Spleen (tissue), 7 donors: Measurements from ENCODE around the gene SLC19A2.

Experiments
- POLR2A ChIP-seq, 3 donors: fragments of 450-650 bp; IDR thresholded peaks; one replicate each; pipeline ENCODE4 v1.5.1; 2017; ENCODE audit warnings: antibody characterized with exemption in 3 of 3, mild to moderate bottlenecking in 1 of 3
- POLR2AphosphoS5 ChIP-seq, 3 donors: sonication (generic); formaldehyde crosslinking; IDR thresholded peaks; one replicate each; pipeline ENCODE4 v1.5.1; 2017; ENCODE audit warnings: antibody characterized with exemption in 3 of 3
- TF ChIP-seq, protein P1 (sequence below), 11 experiments: fragments of 200-600 bp in 7 of 11; fragments of 450-650 bp in 4 of 11; sonication (generic) in 4 of 11; IDR thresholded peaks in 8 of 11; conservative IDR thresholded peaks in 3 of 11; 1 replicate in 7 of 11; 2 replicates in 4 of 11; pipeline versions ENCODE4 v1.4.0 to v1.8.0; 2016 to 2021; ENCODE audit warnings: antibody characterized with exemption in 11 of 11, inconsistent platforms in 4 of 11, mild to moderate bottlenecking in 1 of 11
- donor health status: DM: no; HTN: no; CAD: no; lungs with moderate emphysema.
- donor health status: DM: no; HTN: no; CAD: no.
- donor health status: DM: no; HTN: no; CAD: no.

DNA sequence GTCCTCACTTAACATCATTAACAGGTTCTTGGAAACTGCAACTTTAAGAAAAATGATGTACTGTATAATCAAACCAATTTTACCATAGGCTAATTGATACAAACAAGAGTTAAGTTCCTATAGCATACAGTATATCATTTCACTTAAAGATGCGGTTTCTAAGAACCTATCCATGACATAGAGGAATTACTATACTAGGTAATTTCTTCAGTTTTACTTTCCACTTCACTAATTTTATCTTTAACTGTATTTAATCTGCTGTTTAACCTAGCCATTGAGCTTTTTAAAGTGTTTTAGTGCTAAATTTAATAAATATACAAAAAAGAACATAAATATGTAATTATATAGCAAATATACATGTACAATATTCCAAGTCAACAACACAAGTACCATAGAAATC is 28.3 kb downstream of the SLC19A2 start:
- TF ChIP-seq POLR2A (IDR thresholded peaks at IDR 0.05) (no peak), POLR2AphosphoS5 (IDR thresholded peaks at IDR 0.05) (no peak)
- TF ChIP-seq, protein P1, sequence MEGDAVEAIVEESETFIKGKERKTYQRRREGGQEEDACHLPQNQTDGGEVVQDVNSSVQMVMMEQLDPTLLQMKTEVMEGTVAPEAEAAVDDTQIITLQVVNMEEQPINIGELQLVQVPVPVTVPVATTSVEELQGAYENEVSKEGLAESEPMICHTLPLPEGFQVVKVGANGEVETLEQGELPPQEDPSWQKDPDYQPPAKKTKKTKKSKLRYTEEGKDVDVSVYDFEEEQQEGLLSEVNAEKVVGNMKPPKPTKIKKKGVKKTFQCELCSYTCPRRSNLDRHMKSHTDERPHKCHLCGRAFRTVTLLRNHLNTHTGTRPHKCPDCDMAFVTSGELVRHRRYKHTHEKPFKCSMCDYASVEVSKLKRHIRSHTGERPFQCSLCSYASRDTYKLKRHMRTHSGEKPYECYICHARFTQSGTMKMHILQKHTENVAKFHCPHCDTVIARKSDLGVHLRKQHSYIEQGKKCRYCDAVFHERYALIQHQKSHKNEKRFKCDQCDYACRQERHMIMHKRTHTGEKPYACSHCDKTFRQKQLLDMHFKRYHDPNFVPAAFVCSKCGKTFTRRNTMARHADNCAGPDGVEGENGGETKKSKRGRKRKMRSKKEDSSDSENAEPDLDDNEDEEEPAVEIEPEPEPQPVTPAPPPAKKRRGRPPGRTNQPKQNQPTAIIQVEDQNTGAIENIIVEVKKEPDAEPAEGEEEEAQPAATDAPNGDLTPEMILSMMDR (IDR thresholded peaks at IDR 0.05 in 8 of 11, conservative IDR thresholded peaks at IDR 0.05 in 3 of 11), result no peak
